NCI-H1048 (cell line): ENCODE measurements around the gene MOB4.
"Not testable (repeated sequence)": the region's sequence is repeated elsewhere in the genome, so short reads cannot be mapped to it uniquely, and the experiment has no call there.

Experiments
- DNase-seq: peaks from one replicate; lab custom pipeline; 2025; lab: John Stamatoyannopoulos, UW

The MOB4 gene

DNA sequence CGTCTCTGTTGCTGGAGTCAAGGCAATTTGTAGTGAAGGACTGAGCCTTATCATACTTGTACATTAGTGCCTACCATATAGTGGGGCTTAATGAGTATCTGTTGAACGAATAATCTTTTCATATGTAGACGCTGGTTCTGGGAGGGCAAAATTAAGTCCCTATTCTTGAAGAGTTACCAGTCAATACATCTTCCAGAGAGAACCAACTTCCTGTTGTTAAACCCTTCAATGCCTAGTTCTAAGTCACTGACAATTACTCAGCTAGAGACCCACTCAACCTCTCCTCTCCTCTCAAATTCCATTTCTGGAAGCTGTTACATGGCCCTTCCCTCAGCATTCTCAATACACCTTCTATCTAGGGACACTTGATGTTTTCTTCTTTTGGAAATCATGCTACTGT, 1.1 kb upstream of the MOB4 start:
- no peak for DNase-seq

DNA sequence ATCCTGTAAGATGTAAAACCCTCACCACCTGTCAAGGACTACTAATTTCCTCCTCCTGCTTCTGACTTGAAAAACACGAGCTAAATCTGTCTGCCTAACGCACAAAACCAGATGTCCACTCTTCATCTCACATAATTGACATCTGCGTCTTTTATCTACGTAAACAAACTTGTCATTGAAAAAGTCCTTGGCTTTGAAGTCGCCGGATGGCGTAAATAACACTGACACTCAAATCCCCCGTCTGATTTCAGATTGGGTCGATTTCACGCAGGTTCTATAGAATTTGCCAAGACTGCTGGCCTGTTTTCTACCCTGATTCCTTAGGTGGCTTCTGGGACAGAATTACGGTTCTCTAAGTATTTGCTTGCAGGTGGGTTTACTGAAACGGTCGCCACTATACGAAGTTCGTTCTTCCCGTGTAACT, 539 bp upstream of the MOB4 start:
- no peak for DNase-seq

DNA sequence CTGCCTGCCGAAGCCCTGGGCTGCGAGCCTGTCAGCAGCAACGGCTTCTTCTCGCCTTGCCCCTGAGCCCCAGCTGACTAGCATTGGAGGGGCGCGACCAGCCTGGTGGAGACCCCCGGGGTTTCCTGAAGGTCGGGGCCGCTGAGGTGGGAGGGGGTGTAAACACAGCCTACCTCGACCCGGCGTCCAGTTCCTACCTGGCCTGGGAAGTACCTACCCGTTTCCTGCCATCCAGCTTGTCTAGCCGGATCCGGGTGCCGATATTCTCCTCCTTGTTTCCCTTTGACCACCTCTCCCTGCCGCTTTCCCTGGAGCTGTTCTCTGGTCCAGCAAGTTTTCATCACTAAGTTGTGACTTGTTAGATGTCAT, 511 bp downstream of the MOB4 start:
- no peak for DNase-seq

DNA sequence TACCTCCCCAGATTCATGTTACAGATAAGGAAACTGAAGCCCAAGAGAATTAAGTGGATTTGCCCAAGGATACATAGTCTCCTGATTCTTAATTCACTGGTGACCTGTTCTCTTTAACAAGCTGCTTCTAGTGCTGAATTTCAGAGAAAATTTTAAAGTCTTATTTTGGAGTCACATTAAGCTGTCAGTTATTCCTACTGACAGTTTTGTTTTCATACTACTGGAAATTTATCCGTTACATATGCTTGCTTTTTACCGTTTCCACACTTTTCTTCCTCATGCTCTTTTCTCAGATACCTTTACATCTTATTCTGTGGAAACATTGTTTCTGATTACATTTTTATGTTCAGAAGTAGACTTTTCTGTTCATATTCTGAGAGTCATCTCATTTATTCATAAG, 1.3 kb downstream of the MOB4 start:
- DNase-seq: no peak

DNA sequence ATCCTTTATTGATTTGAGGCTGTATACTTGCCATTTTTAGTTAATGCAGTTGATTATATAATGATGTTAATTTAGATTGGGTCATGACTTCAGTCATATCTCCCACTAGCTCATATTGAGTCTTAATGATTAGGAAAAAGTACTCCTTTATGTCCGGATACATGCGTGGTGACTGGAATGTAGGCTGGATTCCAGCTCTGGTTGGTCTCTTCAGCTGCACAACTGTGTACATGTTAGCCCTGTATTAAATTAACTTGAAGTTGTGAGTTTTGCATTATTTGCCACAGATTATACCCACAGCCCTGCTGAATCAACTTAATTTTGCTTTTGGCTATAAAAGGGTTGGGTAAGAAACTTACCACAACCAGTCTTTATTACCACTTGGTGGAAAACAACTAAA, 22.5 kb downstream of the MOB4 start:
- DNase-seq: no peak

DNA sequence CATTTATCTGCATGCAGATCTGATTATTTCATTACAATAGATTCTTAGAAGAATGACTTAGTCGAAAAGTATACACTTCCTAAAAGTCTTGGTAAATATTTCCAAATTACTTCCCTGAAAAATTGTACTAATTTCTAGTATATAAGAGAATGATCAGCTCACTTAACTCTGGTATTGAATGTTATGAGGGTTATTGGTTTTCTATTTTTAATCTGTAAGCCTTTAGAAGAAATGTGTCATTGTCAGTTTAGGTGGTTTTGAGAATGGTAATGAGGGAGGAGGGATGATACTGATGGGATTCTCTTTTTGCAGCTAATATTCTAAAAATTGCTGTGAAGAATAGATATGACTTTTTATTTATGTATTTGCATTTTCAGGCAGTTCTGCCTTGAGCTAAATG, 23.9 kb downstream of the MOB4 start:
- DNase-seq: no peak

DNA sequence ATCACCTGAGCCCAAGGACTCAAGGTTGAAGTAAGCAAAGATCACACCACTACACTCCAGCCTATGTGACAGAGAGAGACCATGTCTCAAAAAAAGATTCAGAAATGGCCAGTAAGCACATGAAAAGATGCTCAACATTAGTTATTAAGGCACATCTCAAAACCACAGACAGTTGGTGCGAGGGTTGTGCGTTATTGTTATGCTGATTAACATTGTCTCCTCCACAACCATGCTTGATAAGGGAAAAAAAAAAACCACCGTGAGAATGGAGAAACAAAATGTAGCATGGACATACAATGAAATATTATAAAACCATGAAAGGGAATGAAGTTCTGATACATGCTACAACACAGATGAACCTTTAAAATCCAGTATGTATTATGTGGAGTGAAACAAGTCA, 27.3 kb downstream of the MOB4 start:
- DNase-seq: no peak

DNA sequence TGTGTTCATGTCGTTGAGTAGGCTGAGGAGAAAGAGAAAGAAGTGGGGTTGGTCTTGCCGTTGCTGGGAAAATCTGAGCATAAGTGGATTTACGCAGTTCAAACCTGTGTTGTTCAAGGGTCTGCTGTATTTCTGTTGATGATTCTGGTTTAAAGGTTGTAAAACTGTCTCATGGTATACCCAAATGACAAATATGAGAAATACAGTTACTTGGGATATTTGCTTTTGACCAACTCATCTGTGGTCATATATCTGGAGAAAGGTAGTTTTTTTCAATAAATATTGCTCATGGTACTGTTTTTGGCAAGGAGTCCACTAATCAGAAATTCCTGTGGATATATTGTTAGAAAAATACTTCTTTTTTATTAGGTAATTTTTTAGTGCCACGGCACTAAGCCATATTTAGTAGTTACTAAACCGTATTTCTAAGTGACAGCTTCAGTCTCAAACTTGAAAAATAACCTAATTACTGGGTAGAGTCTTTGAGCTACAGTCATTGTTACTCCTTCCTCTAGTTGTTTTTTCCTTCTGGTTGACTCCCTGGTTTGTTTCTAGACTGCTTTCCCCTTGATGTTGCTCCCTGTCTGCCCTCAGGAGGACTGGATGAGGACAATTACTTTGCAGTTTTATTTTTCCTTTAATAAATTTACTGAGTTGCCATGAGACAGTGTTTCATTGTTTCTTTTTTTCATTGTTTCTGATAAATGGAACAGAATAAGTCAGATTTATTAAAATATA, 31.5 kb downstream of the MOB4 start:
- no peak for DNase-seq

DNA sequence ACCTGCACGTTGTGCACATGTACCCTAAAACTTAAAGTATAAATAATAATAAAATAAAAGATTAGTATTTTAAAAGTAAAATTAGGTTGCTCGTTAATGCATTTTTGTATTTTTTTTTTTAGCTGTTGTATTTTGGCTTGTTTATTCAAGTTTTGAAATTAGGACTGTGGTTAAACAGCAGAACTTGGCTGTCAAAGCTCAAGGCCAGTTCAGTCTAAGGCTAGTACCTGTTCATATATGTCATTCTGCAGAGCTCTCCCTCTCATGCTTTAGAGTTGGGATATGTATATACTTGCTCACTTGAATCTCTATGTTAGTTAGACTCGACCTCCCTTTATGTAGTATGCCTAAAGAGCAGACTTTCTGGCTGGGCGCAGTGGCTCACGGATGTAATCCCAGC, 32.7 kb downstream of the MOB4 start:
- DNase-seq: no peak

DNA sequence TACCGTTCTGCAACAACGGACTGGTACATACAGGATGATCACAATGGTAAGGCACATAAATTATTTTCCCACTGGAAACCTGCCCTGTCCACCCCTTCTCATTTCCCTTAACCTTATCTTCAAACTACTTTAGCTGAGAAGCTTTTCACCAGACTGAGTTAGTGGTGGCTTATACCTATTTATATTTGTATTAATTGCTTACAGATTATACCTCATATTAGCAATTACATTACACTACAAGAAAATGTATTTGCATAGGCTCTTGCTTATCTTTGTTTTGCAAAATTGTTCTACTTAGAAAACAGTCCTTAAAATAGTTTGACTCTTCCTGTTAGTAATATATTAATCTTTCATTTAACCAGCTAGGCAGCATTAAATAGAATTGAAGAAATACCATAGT, 35.4 kb downstream of the MOB4 start:
- not testable (repeated sequence) for DNase-seq

DNA sequence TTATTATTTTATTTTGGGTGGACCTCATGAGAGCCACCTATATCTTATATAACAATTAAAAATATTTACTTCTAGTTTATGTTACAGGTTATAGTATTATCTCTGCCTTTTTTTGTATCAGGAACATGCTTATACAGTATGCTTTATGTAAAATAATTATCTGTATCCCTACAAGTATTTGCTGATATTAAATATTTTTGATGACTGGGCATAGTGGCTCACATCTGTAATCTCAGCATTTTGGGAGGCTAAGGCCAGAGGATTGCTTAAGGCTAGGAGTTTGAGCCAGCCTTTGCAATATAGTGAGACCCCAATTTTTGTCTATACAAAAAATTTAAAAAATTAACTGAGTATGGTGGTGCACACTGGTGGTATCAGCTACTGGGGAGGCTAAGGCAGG, 39.6 kb downstream of the MOB4 start:
- no peak for DNase-seq

DNA sequence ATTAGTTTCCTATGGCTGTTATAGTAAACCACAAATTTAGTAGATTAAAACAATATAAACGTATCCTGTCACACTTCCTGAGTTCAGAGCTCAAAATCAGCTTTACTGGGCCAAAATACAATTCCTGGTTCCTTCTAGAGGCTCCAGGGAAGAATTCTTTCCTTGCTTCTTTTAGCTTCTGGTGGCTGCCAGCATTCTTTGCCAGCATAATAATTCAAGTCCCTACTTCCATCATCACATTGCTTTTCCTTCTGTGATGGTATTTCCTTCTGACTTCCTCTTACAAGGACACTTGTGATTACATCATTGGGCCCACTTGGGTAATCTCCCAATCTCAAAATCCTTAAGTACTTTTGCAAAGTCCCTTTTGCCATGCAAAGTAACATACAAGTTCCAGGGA, 40.6 kb downstream of the MOB4 start:
- DNase-seq: no peak

DNA sequence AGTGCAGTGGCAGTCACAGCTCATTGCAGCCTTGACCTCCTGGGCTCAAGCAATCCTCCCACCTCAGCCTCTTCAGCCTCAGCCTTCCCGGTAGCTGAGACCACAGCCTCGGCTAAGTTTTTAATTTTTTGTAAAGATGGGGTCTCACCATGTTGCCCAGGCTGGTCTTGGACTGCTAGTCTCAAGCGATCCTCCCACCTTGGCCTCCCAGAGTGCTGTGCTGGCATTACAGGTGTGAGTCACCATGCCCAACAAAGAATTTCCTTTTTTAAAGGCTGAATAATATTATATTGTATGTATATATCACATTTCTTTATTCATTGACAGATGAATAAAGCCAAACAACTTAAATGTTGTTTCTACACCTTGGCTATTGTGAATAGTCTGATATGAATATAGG, 42.5 kb downstream of the MOB4 start:
- no peak for DNase-seq

DNA sequence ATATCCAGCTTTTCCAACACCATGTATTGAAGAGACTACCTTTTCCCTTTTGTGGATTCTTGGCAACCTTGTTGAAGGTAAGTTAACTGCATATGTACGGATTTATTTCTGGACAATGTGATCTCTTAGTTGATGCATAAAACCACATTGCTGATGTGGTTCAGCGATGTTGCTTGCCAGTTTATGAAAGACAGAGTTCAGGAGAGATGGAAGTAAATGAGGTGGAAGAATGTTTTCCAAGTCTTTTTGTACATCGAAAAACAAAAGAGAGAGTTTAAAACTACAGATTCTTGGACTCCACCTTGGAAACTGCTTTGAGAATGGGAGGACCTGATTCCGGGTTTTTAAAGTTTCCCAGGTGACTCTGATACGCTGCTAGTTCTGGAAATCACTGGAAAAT, 43.8 kb downstream of the MOB4 start:
- DNase-seq: no peak

DNA sequence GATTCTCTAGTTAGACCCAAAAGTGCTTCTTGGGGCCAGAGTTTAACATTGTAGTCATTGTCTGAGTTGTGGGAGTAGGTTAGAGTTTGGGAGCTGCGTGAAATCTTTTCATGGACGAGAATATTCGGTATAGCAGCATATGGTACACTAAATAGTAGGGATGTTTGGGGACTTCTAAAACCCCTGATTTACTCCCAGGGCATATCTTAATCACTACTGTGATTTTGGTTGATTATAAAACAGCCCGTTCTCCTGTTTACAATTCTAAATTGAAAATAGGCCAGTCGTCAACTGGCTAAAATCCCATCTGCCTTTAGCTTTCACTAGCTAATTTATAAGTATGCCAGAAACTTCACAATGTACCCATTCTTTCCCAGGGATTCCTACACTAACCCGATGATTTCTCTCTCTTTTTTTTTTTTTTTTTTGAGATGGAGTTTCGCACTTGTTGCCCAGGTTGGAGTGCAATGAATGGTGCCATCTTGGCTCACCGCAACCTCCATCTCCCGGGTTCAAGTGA, 44.3 kb downstream of the MOB4 start:
- DNase-seq: no peak

DNA sequence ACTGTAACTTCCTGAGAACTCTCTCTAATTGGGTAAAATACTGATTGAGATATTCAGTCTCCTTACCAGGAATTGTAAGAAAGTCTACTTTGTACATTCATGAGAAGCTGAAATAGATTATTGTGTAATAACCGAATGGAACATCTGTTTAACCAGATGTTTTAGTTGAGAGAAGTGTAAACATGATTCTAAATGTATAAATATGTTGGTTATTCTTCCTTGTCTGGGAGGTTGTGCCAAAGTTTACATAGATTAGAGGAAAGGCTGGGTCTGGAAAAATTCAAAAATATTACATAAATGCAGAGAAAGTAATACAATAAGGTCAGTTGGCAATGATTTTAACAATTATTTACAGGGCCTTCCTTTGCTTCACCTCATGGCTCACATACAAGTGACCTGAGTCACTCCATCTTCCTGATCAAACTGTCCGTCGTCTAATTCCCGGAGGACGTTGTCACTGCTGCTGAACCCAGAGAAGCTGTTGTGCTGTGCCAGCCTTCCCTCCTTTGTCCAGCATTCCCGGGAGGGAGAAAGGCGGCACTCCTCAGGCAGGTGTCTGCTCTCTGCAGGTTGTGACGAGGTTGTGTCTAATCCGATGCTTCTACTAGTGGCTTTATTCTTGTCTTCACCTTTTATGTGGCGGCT, 55.9 kb downstream of the MOB4 start:
- no peak for DNase-seq

DNA sequence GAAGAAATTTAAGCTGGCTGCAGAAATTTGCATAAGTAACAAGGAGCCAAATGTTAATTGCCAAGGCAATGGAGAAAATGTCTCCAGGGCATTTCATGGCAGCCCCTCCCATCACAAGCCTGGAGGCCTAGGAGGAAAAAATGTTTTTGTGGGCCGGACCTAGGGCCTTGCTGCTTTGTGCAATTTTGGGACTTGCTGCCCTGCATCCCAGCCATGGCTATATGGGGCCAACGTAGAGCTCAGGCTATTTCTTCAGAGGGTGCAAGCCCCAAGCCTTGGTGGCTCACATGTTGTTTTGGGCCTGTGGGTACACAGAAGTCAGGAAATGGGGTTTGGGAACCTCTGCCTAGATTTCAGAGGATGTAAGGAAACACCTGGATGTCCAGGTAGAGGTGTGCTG, 57.7 kb downstream of the MOB4 start:
- DNase-seq: no peak

DNA sequence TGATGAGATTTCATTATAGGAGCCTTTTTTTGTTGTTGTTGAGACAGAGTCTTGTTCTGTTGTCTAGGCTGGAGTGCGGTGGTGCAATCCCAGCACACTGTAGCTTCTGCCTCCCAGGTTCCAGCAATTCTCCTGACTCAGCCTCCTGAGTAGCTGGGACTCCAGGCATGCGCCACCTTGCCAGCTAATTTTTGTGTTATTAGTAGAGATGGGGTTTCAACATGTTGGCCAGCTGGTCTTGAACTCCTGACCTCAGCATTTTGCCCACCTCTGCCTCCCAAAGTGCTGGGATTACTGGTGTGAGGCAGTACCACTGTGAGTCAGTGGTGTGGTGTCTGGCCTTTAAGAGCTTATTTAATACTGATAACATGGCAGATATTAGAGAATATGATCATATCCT, 60.1 kb downstream of the MOB4 start:
- DNase-seq: no peak

DNA sequence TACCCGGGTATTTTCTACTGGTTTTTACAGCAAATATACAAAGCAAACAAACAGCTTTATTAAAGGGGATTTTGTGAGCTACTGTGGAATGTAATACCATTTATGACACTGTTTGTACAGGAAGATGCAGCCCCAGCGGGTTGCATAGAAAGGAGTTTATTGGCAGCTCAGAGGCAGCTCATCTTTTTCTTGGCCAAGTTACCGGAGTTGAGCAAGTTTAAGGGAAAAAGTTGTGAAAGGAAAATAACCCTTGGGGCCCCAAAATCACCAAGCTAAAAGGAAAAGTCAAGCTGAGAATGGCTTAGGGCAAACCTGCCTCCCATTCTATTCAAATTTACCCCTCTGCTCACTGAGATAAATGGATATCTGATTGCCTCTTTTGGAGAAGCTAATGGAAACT, 60.8 kb downstream of the MOB4 start:
- DNase-seq: no peak

DNA sequence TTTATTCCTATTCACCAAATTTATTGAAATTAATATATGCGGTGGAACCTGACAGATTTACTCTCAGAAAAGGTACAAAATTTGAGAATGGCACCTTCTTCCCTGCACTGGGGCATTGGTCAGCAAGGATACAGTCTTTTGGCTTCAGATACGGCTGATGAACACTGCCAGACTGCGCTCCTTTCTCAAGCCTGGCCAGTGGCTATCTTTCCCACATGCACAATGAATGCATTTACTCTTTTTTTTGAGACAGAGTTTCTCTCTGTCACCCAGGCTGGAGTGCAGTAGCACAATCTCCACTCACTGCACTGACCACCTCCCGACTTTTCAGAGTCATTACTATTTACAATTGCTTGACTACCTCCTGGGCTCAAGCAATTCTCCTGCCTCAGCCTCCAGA, 61.6 kb downstream of the MOB4 start:
- no peak for DNase-seq

DNA sequence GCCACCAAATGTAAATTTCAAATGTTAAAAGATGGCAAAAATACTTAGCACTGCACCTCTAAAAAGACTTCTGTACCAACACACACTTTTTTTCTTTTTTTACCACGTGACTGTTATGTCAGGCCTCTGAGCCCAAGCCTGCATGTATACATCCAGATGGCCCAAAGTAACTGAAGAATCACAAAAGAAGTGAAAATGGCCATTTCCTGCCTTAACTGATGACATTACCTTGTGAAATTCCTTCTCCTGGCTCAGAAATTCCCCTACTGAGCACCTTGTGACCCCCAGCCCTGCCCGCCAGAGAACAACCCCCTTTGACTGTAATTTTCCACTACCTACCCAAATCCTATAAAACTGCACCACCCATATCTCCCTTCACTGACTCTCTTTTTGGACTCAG, 62.4 kb downstream of the MOB4 start:
- DNase-seq: not testable (repeated sequence)

DNA sequence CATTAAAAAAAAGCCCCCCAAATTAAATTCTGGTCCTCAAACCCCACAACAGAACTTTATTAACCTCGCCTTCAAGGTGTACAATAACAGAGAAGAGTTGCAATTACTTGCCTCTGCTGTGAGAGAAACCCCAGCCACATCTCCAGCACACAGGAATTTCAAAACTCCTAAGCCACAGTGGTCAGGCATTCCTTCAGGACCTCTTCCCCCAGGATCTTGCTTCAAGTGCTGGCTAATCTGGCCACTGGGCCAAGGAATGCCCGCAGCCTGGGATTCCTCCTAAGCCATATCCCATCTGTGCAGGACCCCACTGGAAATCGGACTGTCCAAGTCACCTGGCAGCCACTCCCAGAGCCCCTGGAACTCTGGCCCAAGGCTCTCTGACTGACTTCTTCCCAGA, 64.3 kb downstream of the MOB4 start:
- DNase-seq: not testable (repeated sequence)

DNA sequence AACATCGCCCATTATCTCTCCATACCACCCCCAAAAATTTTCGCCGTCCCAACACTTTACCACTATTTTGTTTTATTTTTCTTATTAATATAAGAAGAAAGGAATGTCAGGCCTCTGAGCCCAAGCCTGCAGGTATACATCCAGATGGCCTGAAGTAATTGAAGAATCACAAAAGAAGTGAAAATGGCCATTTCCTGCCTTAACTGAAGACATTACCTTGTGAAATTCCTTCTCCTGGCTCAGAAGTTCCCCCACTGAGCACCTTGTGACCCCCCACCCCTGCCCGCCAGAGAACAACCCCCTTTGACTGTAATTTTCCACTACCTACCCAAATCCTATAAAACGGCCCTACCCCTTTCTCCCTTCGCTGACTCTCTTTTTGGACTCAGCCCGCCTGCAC, 71.4 kb downstream of the MOB4 start:
- DNase-seq: not testable (repeated sequence)
